HG02943 (cell line): ENCODE results near the gene ATG7.
"Not testable (repeated sequence)": the region's sequence is repeated elsewhere in the genome, so short reads cannot be mapped to it uniquely, and the experiment has no call there.

ENCODE experiments used
- ATAC-seq: cut with Tn5 transposase; IDR thresholded peaks from one replicate; pipeline ENCODE4 v1.9.1; 2021; ENCODE audit warnings: mild to moderate bottlenecking, low read depth, moderate library complexity; ENCODE audit not compliant: unreplicated experiment

The ATG7 gene

DNA sequence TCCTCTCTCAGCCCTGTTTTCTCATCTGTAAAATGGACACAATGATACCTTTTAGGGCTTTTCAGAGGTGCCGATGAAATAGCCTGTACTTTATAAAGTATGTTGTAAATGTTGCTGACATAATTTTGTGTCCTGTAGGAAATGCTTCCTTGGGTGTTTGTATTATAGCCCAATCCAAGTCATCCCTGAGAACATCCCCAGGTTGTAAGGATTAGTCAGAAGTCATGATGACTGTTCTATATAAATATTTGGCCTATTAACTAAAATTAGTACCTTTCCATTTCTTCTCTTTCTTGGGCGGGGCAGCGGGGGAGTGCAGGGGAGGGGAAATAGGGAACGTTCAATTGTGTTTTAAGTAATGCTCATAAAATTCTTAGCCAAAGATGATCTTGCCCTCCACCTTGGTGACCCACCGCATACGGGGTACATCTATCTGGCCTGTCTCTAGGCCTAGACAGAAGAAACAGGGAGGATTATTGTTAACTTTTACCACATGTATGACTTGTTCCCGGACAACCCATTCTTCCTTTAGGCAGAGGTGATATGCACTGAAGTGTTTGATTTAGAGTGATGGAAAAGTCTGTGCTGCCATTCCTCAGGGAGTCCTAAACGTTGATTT lies 250.9 kb downstream of the ATG7 start:
- no peak for ATAC-seq

DNA sequence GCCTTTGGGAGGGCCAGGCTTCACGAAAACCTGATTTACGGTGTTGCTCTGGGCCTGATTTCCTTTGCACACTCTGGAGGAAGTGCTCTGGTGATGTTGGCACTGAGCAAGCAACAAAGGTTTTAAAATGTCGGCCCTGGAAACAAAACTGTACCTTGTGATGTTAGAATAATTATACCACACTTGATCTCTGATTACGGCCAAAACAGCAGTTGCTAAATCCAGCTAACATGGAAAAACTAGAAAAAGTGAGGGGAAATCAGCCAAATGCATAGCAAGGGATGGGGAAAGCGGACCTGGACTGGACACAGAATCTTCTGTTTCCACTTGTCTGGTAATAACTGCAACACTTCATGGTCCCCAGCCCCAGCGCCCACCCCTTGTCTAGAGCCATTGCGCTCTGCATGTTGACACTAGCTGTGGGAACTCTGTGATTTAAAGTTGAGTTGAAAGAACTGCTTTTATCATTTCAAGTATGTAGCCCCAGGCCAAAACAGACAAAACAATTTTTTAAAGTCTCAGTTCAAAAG lies 251.4 kb downstream of the ATG7 start:
- ATAC-seq, result no peak

DNA sequence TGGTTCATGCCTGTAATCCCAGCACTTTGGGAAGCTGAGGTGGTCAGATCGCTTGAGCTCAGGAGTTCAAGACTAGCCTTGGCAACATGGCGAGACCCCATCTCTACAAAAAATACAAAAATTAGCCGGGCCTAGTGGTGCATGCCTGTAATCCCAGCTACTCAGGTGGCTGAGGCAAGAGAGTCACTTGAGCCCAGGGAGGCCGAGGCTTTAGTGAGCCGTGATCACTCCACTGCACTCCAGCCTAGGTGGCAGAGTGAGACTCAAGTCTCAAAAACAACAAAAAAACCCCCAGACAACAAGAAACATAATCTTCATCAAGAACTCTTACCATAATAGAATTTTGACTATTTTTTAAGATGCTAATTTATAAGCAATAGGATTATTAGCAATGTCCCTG lies 253.9 kb downstream of the ATG7 start:
- not testable (repeated sequence) for ATAC-seq

GRCh38 chr3:11529281-11529680 lies 257.1 kb downstream of the ATG7 start:
- ATAC-seq, result no peak

GRCh38 chr3:11530153-11530721 lies 258.0 kb downstream of the ATG7 start:
- no peak for ATAC-seq

DNA sequence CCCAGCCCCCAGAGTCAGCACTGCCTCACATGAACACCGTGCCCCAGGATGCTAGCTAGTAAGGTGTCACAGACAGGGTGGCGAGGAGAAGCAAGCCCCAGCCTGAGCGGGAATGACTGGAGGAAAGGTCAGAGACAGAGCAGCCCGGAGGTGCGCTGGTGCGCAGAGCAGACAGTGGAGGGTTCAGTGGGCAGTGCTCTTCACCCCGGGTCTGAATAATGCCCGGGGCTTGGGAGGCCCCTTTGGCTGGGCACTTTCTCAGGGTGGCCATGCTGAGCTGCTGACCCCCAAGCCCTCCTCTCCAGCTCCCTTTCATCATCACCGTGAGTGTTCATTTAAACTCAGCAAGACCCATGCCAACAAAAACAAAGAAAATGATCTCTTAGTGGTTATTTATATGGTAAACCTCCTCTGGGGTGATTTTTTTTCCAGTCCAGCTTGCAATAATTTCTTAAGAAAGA lies 260.8 kb downstream of the ATG7 start:
- no peak for ATAC-seq

GRCh38 chr3:11534011-11534792 lies 262.0 kb downstream of the ATG7 start:
- ATAC-seq, result no peak

DNA sequence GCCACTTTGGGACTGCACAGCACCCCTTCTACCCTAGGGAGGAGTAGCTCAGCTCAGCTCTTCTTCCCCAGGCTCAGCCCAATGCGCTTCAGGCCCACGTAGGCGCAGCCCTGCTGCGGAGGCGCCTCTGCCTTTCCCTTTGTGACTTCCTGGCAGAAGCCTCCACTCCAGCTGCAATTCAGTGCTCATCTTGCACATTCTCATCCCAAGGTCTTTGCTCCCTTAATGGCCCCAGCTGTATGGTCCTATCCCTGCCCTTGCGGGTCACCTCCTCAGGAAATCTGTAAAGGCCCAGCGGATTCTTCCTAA lies 262.6 kb downstream of the ATG7 start:
- ATAC-seq, result no peak

DNA sequence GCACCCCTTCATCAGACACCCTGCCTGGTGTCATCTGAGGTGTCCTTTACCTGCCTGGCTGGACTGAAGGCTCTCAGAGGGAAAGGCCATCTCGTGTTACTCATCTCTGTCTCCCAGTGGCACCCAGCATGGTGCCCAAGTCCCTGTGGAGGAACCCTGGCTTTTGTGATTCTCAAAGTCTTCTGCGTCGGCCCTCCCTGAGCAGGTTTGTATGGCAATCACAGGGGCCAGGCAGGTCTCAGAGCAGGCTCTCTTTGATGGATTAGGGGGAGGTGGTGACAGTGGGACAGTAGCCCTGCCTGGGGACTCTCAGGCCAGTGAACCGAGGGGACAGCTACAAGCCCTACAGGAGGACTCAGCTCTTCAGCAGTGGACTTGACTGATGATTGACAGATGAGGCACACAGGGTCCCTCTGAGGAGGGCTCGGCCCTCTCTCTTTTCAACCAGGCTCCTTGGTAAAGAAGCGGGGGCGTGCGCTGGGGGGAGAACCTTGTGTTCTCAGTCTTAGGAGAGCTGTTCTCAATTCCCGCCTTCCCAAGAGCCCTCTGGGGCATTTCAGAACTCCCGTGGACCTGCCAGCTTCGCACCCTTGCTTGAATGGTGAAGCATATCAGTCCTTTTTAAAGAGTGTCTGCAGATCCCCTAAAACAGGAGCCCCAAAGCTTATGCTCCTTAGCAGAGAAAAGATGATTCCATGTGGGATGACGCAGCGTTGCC lies 263.2 kb downstream of the ATG7 start:
- ATAC-seq, result no peak

- no peak for ATAC-seq
These were observed 264.1 kb downstream of the ATG7 start for GRCh38 chr3:11536132-11536935.

DNA sequence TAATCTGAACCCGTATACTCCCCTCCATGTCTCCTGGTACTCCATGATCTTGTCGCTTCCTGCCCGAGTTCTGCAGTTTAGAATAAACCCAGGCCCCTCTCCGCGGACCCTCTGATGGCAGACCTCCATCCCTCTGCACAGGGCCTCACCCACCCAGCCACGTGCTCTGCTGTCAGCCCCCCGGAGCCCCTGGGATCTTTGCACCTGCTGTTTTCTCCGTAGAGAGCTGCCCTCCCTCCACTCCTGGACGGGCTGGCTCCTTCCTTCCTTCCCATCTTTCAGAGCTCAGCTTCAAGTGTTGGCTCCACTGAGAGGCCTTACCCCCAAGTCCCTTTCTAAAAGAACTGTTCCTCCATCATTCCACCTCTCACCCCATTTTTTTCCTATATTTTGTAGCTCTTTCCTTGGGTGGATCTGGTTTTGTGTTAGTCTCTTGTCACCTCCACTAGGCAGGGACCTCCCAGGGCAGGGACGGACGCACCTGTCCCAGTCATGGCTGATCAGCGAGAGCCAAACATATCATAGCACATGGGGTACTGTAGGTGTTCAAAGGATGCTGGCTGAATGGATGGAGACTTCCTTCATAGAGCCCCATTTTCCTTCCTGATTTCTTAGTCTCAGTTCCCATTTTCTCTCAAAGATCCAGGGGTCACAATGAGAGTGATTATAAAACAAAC lies 264.9 kb downstream of the ATG7 start:
- ATAC-seq, result no peak

- ATAC-seq, result no peak
These were observed 266.4 kb downstream of the ATG7 start for GRCh38 chr3:11538581-11538980.

DNA sequence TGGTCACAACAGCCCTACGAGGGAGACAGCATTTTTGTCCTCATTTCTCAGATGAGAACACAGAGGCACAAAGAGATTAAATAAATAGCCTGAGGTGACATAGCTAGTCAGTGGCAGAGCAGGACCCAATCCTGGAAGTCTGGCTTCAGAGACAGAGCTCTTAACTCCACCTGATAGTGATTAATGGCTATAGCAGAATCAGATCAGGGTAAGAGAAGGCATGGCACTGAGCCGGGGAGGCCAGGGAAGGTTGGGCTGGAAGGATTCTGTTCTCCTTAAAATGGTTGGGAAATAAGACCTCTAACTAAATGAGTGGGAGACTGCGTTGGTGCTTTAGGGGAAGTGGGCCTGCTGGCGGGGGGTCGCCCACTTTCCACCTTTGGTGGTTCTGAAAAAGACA lies 267.0 kb downstream of the ATG7 start:
- ATAC-seq, result no peak

GRCh38 chr3:11539677-11540076 lies 267.5 kb downstream of the ATG7 start:
- no peak for ATAC-seq

- ATAC-seq, result no peak
These were observed 269.4 kb downstream of the ATG7 start for GRCh38 chr3:11541321-11542303.

- ATAC-seq, result no peak
These were observed 270.4 kb downstream of the ATG7 start for GRCh38 chr3:11542551-11542950.

- no peak for ATAC-seq
These were observed 271.1 kb downstream of the ATG7 start for GRCh38 chr3:11543141-11543947.

GRCh38 chr3:11543948-11544387 lies 271.8 kb downstream of the ATG7 start:
- no peak for ATAC-seq
